ENCODE results near the gene SLCO2B1.

Gene SLCO2B1

GRCh38 chr11:75229466-75229865 lies 78.6 kb downstream of the SLCO2B1 start:
- DNase-seq = no peak

DNA sequence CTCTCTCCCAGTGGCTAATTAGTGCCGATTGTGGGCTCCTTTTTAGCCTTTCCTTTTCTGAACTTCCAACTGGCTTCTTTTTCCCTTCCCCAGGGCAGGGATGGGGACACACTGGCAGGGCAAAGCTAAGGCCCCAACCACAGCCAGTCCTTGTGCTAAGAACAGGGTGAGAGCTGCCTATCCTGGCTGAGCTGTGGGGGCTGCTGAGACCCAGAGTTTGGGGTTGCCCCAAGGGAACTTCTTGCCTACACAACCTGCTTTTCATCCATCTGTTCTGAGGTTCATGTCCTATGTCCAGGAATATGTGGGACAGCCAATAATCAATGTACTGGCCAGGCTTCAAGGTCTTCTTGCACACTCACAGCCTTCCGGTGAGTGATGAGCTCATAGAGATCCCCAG lies 79.7 kb downstream of the SLCO2B1 start:
- no peak for DNase-seq

- peak; percentile 57 for DNase-seq
Measured at GRCh38 chr11:75233754-75234172, 82.9 kb downstream of the SLCO2B1 start.

GRCh38 chr11:75236062-75236461 lies 85.2 kb downstream of the SLCO2B1 start:
- no peak for DNase-seq

DNA sequence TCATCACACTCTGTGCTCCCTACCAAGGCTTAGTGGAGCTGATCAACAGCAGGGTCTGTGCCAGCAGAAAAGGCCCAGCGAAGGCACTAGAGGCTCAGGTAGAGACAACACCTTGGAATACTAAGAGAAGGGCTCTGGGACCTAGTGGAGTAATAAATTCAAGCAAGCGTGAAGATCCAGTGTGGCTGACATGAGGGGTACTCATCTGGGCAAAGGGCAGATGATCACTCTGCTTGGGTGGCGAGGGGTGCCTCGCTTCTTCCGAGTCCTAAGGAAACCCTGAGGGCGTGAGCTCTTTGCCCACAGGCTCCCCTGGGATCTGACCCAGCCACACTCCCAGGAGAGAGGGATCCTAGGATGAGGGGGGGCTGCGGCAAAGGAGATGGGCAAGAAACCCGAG lies 86.1 kb downstream of the SLCO2B1 start:
- DNase-seq = no peak

DNA sequence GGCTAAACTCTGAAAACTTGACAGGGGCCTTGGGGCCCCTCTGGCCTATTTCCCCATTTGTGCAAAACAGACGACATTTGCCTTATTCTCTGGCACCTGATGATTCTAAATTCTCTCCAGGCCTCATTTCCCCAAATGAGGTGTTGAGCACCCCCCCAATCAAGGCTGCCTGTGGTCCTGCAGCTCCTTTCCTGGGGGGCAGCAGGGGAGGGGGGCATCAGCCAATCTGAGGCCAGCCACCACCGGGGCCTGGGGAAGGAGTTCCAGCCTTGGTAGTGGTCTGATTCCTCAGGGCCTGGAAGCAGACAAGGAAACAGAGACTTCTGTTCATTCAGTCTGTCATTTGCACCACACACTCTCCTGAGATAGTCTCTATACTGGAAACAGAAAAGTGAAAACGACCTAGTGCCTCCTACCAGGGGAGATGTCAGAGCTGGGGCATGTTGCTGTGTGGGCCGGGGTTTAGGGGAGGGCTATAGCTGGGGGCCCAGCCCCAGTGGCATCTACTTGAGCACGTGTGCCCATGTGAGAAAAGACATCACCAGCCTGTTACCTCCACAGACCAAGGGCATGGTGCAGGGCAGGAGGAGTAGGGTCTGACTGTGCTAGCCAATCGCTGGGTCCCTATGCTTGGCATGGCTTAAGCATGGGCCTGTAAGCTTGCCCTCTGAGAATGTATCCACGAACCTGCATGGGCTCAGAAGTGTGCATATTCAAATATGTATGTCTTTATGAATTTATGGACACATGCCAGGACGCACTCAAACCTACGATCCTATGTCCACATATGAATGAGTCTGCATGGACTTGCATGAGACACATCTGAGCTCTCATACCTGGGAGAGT lies 87.9 kb downstream of the SLCO2B1 start:
- no peak for DNase-seq

- no peak for DNase-seq
Measured at GRCh38 chr11:75239531-75240290, 88.8 kb downstream of the SLCO2B1 start.

DNA sequence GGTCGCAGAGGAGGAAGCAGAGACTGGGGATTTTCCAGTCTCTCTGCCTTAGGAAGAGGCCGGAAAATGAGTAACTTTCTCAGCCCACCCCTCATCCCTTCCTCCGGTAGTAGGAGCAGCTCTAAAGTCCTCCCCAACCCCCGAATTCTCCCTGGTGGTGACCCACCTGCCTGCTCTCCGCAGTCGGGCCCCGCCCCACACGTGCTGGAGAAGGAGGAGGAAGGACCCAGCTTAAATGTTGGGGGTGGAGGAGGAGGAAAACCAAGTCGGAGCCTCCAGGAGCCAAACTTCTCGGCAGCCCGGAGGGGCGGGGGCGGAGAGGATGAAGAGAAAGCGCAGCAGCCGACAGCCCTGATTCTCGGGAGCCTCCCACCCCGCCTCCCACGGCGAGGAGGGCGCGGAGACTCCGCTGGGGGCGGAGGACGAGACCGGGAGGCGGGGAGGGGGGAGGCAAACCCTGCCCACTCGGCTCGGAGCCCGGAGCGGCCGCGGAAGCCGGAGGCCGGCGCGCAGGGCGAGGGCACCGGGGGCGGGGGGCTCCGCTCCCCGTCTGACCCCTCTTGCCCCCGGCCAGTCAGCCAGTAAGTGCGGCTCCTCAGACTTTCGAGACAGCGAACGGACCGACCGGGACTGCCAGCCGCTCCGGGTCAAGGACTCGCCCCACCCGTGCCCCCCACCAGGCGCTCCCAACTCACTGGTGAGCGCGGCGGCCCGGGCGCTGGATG lies 89.6 kb downstream of the SLCO2B1 start, which contains the start of gene TPBGL:
Gene TPBGL (plus strand): TSS at position 464 of the 725 bp plus-strand sequence. CDS start 276 bp downstream, outside the sequence.
- DNase-seq = peak; percentile 60

GRCh38 chr11:75241036-75241905 lies 90.4 kb downstream of the SLCO2B1 start:
- DNase-seq = peak; percentile 94

DNA sequence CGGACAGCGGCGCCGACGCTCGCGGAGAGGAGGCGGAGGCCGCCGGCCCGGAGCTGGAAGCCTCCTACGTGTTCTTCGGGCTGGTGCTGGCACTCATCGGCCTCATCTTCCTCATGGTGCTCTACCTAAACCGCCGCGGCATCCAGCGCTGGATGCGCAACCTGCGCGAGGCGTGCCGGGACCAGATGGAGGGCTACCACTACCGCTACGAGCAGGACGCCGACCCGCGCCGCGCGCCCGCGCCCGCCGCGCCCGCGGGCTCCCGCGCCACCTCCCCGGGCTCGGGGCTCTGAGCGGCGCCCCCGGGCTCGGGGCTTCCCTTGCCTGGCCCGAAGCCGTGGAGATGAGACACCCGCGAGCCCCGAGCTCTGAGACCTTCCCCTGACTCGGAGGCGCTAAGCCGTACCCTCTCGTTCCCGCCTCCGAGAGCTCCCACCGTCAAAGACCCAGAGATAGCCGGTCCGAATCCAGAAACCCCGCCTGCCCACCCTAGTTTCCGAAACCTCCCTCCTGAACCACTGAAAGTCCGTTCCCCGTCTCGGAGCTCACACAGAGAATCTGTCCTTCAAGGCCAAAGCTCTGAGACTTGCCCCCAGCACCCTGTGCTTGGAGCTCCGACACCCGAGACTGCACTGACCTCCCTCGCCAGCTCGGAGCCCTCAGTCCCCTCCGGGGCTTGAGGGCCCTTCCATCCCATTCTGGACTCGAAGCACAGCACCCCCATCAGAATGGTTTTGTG lies 91.2 kb downstream of the SLCO2B1 start:
- DNase-seq = no peak

- no peak for DNase-seq
Measured at GRCh38 chr11:75242722-75243600, 92.1 kb downstream of the SLCO2B1 start.

GRCh38 chr11:75244052-75244814 lies 93.3 kb downstream of the SLCO2B1 start:
- DNase-seq = no peak

GRCh38 chr11:75245356-75246005 lies 94.6 kb downstream of the SLCO2B1 start:
- DNase-seq = no peak

DNA sequence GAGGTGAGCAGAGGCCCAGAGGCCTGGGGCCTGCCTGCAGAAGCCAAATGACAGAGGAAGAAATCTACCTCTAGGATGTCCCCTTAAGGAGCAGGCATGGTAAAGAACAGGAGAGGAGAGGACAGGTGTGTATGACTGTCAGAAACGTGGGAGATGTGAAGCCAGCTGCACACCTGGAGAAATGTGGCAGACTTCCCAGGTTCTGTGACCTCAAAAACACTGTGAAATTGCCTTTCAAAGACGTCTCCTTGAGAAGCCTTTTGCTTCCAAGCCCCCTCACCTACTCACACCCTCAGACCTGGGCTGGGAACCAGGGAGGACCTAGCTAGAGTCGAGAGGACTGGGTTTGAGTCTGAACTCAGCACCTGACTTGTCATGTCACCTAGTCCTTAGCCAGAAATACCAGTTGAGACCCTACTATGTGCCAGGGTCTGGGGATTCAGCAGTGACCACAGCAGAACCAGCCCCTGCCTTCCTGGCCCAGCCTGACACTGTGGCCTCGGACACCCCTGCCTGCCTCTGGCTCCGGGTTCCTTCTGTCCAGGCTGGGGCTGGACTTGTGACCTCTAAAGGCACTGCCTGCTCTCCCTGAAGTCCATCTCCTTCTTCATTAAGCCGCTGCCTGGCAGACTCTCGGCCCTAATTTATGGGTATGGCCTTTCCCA lies 95.2 kb downstream of the SLCO2B1 start:
- no peak for DNase-seq

- no peak for DNase-seq
Measured at GRCh38 chr11:75246671-75247350, 95.9 kb downstream of the SLCO2B1 start.

GRCh38 chr11:75248924-75249256 lies 98.0 kb downstream of the SLCO2B1 start:
- DNase-seq = no peak

GRCh38 chr11:75249704-75250103 lies 98.8 kb downstream of the SLCO2B1 start:
- no peak for DNase-seq

GRCh38 chr11:75254326-75254725 lies 103.4 kb downstream of the SLCO2B1 start:
- DNase-seq = no peak
